Raji (cell line): ENCODE measurements around the gene MCF2L.

Experiments
- POLR2A ChIP-seq: IDR thresholded peaks from 2 replicates; pipeline ENCODE4 v1.6.1; 2011; ENCODE audit warnings: low read depth, low read length, control low read depth; ENCODE audit not compliant: insufficient read depth

Gene MCF2L

DNA sequence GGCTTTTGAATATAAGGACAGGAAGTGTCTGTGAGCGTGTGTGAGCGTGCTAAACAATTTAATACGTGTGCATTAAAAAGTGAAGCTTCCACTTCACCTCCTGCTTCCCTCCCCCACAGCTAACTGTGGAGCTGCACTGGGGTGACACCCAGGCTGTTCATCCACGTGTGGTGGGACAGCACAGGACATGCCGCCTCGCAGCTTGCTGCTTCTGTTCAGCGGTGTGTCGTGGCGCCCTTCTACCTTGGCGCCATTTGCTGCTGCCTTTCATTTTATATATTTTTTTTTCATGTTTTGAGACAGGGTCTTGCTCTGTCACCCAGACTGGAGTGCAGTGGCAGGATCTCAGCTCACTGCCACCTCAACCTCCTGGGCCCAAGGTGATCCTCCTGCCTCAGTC is 63.3 kb downstream of the MCF2L start:
- TF ChIP-seq POLR2A, result no peak

GRCh38 chr13:113033054-113033850 is 64.2 kb downstream of the MCF2L start:
- no peak for TF ChIP-seq POLR2A

- TF ChIP-seq POLR2A, result no peak
These were observed 65.6 kb downstream of the MCF2L start for GRCh38 chr13:113034451-113035212.

DNA sequence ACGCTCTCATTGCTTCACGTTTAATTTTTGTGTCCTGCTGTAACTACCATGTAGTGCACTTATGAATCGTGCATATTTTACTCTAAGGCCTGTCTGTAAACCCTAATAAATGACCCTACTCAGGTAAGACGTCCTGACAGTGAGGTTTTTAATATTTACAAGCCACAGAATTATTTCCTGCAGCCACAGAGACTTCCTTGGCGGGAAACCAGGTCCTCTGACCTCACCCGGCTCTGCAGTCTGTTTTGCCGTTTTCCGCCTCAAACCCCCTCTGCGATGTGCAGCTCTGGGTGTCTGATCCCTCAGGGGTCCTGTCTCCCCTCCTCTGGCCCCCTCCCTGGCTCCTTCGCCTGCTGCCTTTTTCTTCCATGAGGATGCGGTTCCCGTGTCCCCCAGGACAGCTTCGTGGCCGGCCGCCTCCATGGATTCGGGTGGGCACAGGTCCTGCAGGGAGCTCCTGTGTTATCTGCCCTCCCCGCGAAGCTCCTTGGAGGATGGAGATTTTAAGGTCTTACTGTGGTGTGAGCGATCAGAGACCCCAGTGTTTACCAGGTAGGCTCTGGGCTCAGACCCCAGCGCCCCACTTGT is 66.3 kb downstream of the MCF2L start:
- TF ChIP-seq POLR2A, result no peak

GRCh38 chr13:113036401-113036800 is 67.4 kb downstream of the MCF2L start:
- TF ChIP-seq POLR2A, result no peak

DNA sequence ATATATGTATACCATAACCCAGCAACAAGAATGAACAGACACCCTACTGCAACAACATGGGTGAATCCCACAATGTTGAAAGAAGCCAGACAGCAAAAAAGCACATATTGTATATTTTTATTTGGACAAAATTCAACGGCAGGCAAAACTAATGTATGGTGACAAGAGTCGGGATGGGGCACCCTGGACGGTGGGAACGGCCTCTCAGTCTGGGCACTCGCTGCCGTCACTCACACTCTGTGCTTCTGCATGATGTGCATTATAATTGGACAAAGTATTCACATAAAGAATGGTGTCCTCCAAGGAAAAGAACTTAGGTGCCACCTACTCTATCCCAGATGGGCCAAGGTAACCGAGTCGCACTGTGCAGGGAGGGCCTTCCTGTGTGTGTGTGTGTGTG is 71.0 kb downstream of the MCF2L start:
- no peak for TF ChIP-seq POLR2A

DNA sequence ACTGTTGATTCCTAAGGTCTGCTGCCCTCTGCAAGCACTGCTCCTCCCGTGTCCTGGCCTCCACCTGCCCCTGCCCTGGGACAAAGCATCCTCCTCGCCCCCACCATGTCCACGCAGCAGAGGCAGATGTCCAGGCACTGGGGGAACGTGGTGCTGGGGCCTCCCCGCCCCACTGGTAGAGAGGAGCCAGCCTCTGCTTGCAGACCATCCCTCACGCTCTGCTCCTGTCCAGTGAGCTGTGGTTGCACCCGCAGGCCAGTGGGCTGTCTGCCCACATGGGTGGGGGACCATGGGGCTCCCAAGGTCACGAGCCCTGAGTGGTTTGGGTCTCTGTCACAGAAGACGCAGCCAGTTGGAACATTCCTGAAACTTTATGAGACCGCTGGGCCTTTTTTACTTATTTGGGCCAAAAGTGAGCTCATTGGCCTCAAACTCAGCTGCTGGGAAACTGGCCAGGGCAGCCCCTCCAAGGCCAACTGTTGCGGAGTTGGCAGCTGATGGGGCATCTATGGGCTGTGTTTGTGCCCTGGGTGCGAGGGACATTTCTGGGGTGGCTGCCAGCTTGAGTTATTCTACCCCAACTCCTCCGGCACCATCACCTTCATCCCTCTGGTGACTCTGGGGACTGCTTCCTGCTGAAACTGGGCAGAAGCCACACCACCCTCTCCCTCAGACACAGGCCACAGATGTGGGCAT is 71.7 kb downstream of the MCF2L start:
- no peak for TF ChIP-seq POLR2A

GRCh38 chr13:113041293-113041690 is 72.3 kb downstream of the MCF2L start:
- TF ChIP-seq POLR2A, result no peak

DNA sequence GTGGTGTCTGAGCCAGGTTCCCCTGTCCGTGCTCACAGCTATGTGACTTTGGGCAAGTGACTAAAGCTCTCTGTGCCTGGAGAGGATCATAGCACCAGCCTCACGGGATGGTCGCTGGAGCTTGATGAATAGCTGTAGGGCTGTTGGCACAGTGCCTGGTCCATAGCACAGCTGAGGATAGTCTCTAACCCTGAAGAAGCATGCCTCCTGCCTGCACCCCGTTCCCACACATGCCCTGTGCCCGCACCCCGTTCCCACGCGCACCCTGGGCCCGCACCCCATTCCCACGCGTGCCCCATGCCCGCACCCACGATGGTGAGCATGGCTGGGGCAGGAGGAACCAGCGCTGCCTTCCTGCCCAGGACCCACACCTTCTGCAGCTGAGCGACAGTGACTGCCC is 72.9 kb downstream of the MCF2L start:
- TF ChIP-seq POLR2A, result no peak

DNA sequence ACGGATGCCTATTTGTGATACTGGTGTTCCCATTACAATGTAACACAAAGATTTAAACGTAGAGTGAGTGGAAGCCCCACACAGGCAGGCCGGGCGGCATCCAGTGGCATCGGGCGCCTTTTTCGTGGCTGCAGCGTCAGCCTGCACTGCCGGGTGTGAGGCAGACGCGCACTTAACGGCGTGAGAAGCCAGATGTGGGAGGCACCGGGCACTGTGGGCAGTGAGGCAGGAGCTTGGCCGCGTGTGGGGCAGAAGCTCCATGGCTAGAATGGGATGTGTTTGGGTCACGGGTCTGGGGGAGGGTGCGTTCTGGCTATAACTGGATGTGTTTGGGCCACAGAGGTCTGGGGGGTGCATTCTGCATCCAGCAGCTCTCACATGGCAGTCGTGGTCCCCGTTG is 73.4 kb downstream of the MCF2L start:
- no peak for TF ChIP-seq POLR2A

GRCh38 chr13:113043001-113043630 is 74.1 kb downstream of the MCF2L start:
- no peak for TF ChIP-seq POLR2A

GRCh38 chr13:113043931-113044330 is 74.9 kb downstream of the MCF2L start:
- no peak for TF ChIP-seq POLR2A

DNA sequence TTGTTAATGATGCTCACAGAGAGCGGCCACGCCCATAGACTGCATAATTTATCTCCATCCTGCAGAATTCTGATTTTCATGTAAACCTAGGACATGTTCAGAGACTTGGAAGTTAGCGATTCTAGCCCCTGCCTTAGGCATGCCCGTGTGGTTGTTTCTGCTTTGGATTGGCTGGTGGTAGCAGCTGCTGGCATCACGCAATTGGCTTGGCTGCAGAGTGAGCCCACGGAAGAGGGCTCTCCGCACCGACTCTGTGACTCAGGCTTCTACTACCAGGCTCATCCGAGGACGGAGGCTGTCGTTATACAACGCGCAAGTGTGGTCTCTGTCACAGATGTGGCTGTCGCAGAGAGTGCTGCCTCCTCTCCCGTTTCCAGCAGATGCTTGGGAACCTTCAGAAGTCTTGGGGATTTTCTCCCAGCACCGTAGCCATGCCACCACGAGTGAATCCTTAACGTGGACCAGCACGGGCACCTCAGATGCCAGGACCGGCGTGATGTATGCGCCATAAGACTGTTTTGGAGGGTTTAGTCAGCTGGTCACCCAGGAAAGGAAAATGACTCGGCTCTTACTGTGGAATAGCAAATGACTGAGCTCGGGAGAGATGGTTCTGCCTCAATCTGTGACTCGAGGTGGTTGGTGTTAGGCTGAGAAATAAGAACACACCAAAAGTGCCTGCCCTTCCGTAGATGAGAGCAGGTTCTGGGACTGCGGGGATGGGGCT is 75.5 kb downstream of the MCF2L start:
- no peak for TF ChIP-seq POLR2A

DNA sequence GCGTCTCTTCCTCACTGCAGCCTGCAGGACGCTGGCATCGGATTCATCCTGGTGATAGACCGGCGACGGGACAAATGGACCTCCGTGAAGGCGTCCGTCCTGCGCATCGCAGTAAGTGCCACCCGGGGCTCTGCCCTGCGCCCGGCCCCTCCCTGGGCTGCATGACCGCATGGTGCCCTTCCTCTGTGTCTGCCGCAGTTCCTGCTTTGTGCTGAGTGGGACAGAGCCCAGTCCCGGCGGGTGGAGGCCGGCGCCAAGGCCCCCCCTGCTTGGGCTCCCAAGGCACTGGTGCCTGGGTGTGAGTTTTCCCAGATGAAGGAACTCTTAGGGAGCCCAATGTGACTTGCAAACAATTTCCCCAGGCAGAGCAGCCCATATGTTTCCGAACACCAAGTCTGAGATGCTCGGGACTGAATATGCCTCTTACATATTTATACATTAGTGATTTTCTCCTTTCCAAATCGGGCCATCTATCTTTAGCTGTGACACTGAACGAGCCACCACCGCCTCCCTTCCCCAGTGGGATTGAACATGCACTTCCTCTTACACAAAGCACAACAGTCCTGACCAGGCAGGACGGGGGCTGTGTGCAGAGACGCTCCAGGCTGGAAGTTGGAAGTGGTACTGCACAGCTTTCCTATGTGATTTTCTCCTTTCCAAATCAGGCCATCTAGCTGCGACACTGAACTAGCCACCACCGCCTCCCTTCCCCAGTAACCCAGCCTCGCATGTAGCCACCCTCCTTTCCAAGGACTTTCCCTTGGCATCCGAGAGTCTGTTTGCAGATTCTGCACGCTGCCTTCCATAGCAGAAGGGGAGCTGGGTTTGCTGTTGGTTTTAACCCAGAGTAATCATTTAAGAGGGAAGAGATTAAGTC is 76.5 kb downstream of the MCF2L start:
- no peak for TF ChIP-seq POLR2A
